OCI-LY3 (cell line): ENCODE results near the gene MND1.

Experiments used
- EZH2phosphoT487 ChIP-seq: fragments of 200-600 bp; shearing (Covaris generic); IDR thresholded peaks from 2 replicates; pipeline ENCODE4 v1.6.1; 2018; ENCODE audit warnings: antibody characterized with exemption, mixed run types, low read depth
- TF ChIP-seq, protein P1 (sequence below): fragments of 200-600, 300-600 bp; sonication (generic); IDR thresholded peaks from 2 replicates; pipeline ENCODE4 v1.5.1; 2014; ENCODE audit warnings: antibody characterized with exemption, low read length, low read depth

DNA sequence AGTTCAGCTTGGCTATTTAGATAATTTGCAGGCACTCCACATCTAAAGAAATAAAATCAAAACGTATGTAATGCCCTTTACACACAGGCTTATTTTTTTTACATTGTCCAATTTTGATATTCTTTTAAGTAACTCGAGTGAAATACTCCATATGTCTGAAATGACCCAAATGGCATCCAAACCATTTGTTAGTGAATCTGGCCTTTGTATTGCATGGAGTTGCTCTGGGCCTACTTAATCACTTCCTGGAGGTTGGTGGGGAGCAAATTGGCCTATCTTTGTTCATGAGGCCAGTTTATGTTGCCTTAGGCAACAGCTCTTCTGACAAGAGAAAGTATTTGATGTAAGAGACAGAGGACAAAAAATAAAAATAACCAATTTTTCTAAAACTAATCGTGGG is 74.1 kb downstream of the MND1 start:
- TF ChIP-seq, protein P1, sequence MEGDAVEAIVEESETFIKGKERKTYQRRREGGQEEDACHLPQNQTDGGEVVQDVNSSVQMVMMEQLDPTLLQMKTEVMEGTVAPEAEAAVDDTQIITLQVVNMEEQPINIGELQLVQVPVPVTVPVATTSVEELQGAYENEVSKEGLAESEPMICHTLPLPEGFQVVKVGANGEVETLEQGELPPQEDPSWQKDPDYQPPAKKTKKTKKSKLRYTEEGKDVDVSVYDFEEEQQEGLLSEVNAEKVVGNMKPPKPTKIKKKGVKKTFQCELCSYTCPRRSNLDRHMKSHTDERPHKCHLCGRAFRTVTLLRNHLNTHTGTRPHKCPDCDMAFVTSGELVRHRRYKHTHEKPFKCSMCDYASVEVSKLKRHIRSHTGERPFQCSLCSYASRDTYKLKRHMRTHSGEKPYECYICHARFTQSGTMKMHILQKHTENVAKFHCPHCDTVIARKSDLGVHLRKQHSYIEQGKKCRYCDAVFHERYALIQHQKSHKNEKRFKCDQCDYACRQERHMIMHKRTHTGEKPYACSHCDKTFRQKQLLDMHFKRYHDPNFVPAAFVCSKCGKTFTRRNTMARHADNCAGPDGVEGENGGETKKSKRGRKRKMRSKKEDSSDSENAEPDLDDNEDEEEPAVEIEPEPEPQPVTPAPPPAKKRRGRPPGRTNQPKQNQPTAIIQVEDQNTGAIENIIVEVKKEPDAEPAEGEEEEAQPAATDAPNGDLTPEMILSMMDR = no peak
- TF ChIP-seq EZH2phosphoT487 = no peak
